Brain microvascular endothelial cell (primary cell): Measurements from ENCODE around the gene PNRC1.

ENCODE experiments used
- DNase-seq: peaks from one replicate; pipeline ENCODE4 v3.0.0-alpha.2; 2020
- H3K27ac ChIP-seq: fragments of 250-450 bp; sonication (Bioruptor Pico); 2 replicates; pipeline ENCODE4 v1.5.1; 2020; ENCODE audit warnings: mild to moderate bottlenecking, moderate library complexity
- H3K27me3 ChIP-seq: fragments of 250-450 bp; sonication (Bioruptor Pico); replicated peaks from 2 replicates; pipeline ENCODE4 v1.5.1; 2020; ENCODE audit warnings: mild to moderate bottlenecking
- H3K36me3 ChIP-seq: fragments of 250-450 bp; sonication (Bioruptor Pico); replicated peaks from 2 replicates; pipeline ENCODE4 v1.5.1; 2020; ENCODE audit warnings: mild to moderate bottlenecking
- H3K4me3 ChIP-seq: 2 replicates; pipeline ENCODE4 v1.5.1; 2011; ENCODE audit warnings: low read depth, mild to moderate bottlenecking, control low read depth, low read length, moderate library complexity
- in situ Hi-C: cut with HindIII; loops from 2 replicates; pipeline ENCODE4 v1.10.0; 2017; ENCODE audit warnings: low sequenced_read_pairs, low pct_ligation_motif_present
- TF ChIP-seq, protein P1 (sequence below): IDR thresholded peaks from 2 replicates; pipeline ENCODE4 v1.5.1; 2011; ENCODE audit warnings: low read depth, mild to moderate bottlenecking, moderate library complexity, low read length, control low read depth, inconsistent platforms; ENCODE audit errors: missing control alignments

PNRC1 gene

DNA sequence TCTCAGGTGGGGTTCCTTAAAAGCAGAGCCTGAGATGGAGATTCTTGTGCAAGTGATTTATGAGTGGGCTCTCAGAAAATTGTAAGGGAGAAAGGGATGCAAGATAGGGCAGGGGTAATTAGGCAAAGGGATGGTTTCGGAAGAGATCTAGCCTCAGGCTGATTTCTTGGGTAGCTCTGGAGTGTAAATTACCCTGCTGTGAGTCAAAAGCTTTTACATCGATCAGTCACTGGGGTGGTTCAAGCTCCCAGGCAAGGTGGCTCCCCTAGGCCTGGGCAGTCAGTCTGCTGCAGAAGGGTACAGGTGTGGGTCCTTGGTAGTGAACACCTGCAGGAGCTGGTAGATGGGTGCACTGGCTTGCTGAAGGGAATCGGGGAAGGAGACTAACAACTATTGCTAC lies 54.2 kb downstream of the PNRC1 start:
- TF ChIP-seq, protein P1, sequence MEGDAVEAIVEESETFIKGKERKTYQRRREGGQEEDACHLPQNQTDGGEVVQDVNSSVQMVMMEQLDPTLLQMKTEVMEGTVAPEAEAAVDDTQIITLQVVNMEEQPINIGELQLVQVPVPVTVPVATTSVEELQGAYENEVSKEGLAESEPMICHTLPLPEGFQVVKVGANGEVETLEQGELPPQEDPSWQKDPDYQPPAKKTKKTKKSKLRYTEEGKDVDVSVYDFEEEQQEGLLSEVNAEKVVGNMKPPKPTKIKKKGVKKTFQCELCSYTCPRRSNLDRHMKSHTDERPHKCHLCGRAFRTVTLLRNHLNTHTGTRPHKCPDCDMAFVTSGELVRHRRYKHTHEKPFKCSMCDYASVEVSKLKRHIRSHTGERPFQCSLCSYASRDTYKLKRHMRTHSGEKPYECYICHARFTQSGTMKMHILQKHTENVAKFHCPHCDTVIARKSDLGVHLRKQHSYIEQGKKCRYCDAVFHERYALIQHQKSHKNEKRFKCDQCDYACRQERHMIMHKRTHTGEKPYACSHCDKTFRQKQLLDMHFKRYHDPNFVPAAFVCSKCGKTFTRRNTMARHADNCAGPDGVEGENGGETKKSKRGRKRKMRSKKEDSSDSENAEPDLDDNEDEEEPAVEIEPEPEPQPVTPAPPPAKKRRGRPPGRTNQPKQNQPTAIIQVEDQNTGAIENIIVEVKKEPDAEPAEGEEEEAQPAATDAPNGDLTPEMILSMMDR: no peak
- Histone ChIP-seq H3K36me3 (no peaks in the 10 kb centered on the region), H3K4me3 (no peak overlapping the region), H3K27me3 (no peaks in the 10 kb centered on the region), H3K27ac (no peak overlapping the region)
- DNase-seq: no peak
- in situ Hi-C loops: no loop called here
